ENCODE results near the gene NCAM1.

DNA sequence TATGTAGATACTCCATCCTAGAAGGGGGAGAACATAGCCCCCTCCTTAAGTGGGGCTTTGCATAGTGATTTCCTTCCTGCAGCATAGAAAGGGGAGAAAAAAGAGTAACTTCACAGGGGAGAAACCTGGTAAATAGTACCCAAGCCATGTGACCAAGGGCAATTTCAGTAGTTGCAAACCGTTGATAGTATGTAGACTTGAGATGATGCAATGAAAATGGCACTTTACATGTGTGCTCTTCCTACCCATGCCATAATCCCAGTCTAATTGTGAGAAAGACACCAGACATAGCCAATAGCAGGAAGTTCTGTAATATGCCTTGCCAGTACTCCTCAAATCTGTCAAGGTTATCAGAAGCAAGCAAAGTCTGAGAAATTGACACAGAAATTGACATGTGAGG lies 104.1 kb downstream of the NCAM1 start:
- no peak for TF ChIP-seq POLR2A (IDR thresholded peaks at IDR 0.05; ENCODE audit: low read length)
- TF ChIP-seq GATA1 (IDR thresholded peaks at IDR 0.05; ENCODE audit: low read depth, low read length): no peak
